Ureter (tissue), 1 donor: ENCODE results near the gene AGAP1. TPM values are rescaled to one million over a fixed set of nuclear protein-coding genes. Genes with fewer than 3 reads are reported as not detected.

ENCODE experiments used
- DNase-seq: peaks from one replicate; pipeline ENCODE4 v3.0.0-alpha.2; 2020; ENCODE audit warnings: low spot score
- total RNA-seq: library from RNA; stranded (reverse); gene quantifications from one replicate; pipeline ENCODE4 v1.2.4, GENCODE V29; 2023
- donor health status: DM: yes; HTN: yes; CAD: no.

The AGAP1 gene
- total RNA-seq, 1 donor from 2014 or later: 43.2 TPM

- DNase-seq: no peak
Observed at GRCh38 chr2:235608200-235608887, 114.5 kb downstream of the AGAP1 start.

- no peak for DNase-seq
Observed at GRCh38 chr2:235609321-235609720, 115.5 kb downstream of the AGAP1 start.

- no peak for DNase-seq
Observed at GRCh38 chr2:235609746-235610145, 115.9 kb downstream of the AGAP1 start.

GRCh38 chr2:235610696-235611257 lies 116.9 kb downstream of the AGAP1 start:
- no peak for DNase-seq

DNA sequence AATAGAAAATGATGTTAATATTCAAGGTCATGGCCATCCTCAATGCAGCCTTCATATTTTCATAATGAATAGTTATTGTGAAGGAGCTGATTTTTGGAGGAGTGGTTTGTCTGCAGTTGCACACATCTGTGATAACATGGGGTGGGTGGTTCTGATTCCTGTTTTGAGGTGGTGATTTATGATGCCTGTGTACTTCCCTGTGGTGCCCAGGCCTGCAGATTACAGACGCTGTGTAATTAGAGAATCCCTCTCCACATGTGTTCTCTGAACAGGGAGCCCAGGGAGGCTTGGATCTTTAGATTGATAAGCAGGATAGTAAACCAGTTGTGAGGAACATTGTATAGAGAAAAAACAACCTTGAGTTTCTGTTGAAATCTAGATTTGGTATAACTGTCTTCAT lies 117.5 kb downstream of the AGAP1 start:
- no peak for DNase-seq

GRCh38 chr2:235611756-235612155 lies 117.9 kb downstream of the AGAP1 start:
- no peak for DNase-seq

- DNase-seq: no peak
Observed at GRCh38 chr2:235612181-235612950, 118.5 kb downstream of the AGAP1 start.

- DNase-seq: no peak
Observed at GRCh38 chr2:235613649-235614048, 119.8 kb downstream of the AGAP1 start.

GRCh38 chr2:235614176-235614860 lies 120.5 kb downstream of the AGAP1 start:
- DNase-seq: no peak

DNA sequence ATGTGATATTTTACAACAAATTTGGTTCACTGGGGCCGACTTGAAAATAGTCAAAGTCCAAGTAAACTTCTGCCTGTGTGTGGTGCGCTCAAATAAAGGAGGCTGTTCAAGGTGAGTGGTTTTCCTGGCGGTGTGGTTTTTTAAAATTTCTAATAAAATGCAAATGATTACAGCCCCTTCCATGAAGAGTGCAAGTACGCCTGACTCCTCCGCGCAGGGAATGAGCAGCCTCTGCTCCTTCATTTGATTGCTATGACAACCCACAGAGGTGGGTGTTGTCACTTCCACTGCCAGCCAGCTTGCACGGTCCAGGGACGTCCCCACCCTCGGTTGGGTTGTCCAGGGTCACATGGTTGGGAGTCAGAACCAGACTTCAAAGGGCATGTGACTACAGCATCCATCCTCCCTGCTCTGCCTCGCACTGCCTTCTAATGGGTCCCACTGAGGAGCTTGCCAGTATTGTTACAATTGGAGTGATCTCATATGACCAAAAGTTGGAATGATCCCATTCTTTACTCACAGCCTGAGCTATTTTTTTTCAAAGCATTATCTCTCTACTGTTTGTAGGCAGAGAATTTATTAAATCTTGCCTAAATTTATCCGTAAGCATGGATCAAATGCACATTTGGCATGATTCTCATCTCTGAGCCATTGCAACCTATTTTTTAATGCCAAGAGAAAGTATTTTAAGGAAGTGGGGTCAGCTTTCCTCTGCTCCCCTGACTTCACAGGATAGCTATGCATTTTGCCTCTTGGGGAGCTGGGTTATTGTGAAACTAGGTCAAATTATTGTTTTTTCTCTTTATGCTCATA lies 121.3 kb downstream of the AGAP1 start:
- no peak for DNase-seq

GRCh38 chr2:235616885-235617284 lies 123.0 kb downstream of the AGAP1 start:
- DNase-seq: no peak

GRCh38 chr2:235618039-235618438 lies 124.2 kb downstream of the AGAP1 start:
- no peak for DNase-seq

GRCh38 chr2:235619544-235619943 lies 125.7 kb downstream of the AGAP1 start:
- no peak for DNase-seq

DNA sequence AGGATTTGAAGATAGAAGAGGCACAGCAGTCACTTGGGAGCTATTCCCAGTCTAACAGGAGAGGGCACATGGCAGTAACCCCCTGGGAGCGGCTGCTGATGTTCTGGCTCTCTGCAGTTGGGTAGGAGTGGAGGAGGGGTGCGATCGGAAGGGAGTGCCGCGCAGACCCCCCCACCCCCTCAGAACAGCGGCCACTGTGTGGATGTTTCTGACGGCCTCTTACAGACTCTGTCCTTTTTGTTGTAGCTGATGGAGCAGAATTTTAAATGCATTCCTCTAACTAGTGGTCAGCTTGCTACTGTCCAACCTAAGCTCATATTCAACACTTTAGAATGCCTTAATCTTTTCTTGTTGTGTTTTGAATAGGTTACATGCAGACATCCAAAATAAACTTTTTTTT lies 127.9 kb downstream of the AGAP1 start:
- DNase-seq: no peak

GRCh38 chr2:235623111-235623510 lies 129.3 kb downstream of the AGAP1 start:
- DNase-seq: no peak

DNA sequence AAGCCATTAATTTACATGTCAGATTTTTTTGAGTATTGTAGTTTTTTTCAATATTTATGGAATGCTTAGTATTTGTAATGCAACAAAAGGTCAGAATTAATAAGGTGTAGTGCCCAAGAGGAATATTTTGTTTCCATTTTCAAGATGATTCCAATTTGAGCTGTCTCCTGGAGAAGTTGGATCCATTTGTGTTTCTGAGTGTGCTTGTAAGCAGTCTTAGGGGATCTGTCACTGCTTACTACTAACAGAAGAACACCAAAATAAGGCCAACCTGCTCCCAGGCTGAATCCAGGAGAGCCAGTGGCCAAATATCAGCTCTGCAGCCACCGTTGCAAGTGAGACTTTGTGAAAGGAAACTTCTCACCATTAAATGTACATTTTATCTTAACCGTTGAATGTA lies 129.9 kb downstream of the AGAP1 start:
- DNase-seq: no peak

DNA sequence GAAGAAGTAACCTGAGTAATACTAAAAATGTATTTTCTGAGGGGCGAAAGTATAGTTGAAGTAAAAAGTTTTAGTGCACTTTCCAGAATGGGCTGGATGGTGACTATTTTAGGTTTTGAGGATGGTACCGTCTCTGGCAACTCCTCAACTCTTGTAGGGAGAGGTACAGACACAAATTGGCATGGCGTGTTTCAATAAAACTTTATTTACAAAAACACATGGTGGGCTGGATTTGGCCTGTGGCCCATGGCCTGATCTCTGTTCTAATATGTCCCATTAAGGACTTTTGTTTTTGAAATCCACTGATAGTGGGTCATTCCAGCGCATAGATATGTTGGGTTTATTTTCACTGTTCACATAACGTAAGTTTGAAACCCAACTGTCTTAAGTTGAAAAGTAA lies 132.8 kb downstream of the AGAP1 start:
- DNase-seq: no peak

DNA sequence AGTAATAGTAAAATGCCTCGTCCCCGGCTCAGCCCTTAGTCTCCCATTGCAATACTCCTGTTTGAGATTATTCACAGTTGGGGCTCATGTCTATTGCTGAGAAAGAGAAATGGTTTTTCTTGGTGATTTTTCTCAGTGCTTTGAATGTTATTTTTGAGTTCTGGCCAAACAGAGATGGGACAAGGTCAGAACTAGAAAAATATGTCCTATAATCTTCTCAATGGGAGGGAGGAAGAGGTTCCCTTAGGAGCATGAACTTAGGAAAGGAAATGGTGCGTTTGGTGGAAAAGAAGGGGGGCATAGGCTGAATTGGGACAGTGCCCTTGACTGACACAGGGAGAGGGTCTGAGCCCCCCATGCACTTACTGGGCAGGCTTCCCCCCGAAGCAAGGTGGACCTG lies 133.8 kb downstream of the AGAP1 start:
- DNase-seq: no peak

DNA sequence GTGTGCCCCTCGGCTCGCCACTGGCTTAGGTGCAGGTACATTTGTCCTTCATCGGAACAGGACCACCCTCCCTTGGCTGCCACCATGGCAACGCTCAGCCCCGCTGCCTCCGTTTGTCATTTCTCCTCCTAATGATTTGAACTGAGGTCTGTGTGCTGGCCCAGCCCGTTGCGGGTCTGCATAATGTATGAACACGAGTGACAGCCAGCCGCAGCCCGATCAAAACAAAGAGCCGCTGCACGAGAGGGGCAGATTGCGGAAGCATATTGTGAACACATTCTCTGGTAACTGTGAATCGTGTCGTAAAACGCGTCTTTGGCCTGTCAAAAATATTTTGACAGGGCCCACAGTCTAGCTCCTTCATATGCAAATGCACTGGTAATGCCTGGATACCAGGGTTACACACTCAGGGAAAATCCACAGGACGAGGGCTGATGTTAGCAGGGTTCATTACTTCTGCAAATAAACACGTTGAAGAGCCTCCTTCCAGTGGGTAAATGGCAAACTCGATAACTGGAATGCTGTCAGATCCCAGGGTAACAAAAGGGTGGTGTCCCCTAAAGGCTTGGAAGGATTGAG lies 137.0 kb downstream of the AGAP1 start:
- no peak for DNase-seq

DNA sequence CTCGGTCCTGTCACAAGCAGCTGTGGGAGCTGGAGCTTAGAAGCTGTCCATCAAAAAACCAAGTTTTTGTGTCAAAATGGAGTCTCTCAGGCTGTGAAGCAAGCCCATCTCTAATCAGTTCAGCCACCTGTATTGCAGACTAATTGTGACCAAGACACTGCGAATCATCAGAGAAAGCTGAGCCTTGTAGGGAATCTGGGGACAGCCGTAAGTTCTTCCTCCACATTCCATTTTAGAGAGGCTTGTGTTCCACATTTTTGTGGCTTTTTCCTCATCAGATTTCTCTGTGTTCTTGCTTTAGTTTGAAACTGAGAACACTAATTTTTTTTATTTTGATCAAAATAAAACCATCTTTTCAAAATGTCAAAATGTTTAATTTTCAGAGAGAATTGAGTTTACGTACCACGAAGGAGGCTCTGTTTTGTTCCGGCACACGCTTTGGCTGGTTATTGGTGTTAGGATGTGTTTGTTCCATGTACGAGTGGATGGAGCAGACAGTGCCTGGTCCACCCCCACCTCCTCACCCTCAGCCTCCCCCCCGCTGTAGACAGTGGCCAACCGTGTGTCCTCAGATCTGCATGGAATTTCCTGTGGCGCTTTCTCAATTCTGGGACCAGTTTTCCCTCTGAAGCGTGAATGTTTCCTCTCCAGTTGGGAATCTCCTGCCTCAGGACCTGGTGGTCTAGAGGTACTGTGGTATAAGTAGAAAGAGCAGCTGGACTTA lies 140.8 kb downstream of the AGAP1 start:
- DNase-seq: no peak

DNA sequence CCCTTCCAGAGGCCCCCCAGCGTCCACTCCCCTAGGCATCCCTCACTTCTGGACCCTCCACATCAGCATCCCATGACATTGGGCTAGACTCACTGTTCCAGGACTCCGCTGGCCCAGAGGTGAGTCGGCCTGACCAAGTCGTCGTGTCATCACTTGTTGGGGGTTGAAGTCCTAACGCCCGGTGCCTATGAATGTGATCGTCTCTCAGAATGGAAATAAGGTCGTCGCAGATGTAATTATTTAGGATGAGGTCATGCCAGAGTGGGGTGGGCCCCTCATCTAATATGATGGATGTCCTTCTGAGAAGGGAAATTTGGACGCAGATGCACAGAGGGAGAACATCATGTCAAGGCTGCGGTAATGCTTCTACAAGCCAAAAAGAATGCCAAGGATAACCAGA lies 142.7 kb downstream of the AGAP1 start:
- DNase-seq: no peak
